H9 (cell line): ENCODE measurements around the gene INSM2. TPM values are rescaled to one million over a fixed set of nuclear protein-coding genes. Genes with fewer than 3 reads are reported as not detected.

ENCODE experiments used
- DNase-seq: peaks from one replicate; pipeline ENCODE4 v3.0.0-alpha.2; 2017
- H2AFZ ChIP-seq: one replicate; pipeline ENCODE4 v1.6.1; 2013; ENCODE audit warnings: mild to moderate bottlenecking, low read length, control low read depth, moderate library complexity
- H2AK5ac ChIP-seq: 2 replicates; pipeline ENCODE4 v1.6.1; 2013; ENCODE audit warnings: low read length, control low read depth, mixed read lengths; ENCODE audit not compliant: insufficient read length
- H2BK120ac ChIP-seq: one replicate; pipeline ENCODE4 v1.6.1; 2013; ENCODE audit warnings: low read depth, mild to moderate bottlenecking, low read length, control low read depth, inconsistent platforms; ENCODE audit not compliant: poor library complexity, severe bottlenecking
- H2BK12ac ChIP-seq: 2 replicates; pipeline ENCODE4 v1.6.1; 2013; ENCODE audit warnings: low read length, control low read depth, mixed read lengths, low read depth; ENCODE audit not compliant: insufficient read length
- H2BK15ac ChIP-seq: 2 replicates; pipeline ENCODE4 v1.6.1; 2013; ENCODE audit warnings: low read depth, low read length, control low read depth
- H2BK20ac ChIP-seq: one replicate; pipeline ENCODE4 v1.6.1; 2013; ENCODE audit warnings: low read depth, mild to moderate bottlenecking, low read length, control low read depth, inconsistent platforms; ENCODE audit not compliant: poor library complexity, severe bottlenecking
- H2BK5ac ChIP-seq: 2 replicates; pipeline ENCODE4 v1.6.1; 2013; ENCODE audit warnings: low read length, control low read depth, mixed read lengths; ENCODE audit not compliant: insufficient read length
- H3K14ac ChIP-seq: 2 replicates; pipeline ENCODE4 v1.6.1; 2013; ENCODE audit warnings: low read length, control low read depth; ENCODE audit not compliant: insufficient read depth
- H3K18ac ChIP-seq: 2 replicates; pipeline ENCODE4 v1.6.1; 2013; ENCODE audit warnings: low read depth, mild to moderate bottlenecking, mixed read lengths, low read length, control low read depth; ENCODE audit not compliant: insufficient read length
- H3K23ac ChIP-seq: 2 replicates; pipeline ENCODE4 v1.6.1; 2013; ENCODE audit warnings: low read length, control low read depth, mixed read lengths, low read depth; ENCODE audit not compliant: insufficient read length
- H3K23me2 ChIP-seq: 2 replicates; pipeline ENCODE4 v1.6.1; 2013; ENCODE audit warnings: low read depth, mild to moderate bottlenecking, mixed read lengths, low read length, control low read depth; ENCODE audit not compliant: insufficient read length, poor library complexity, severe bottlenecking
- H3K27ac ChIP-seq: 2 replicates; pipeline ENCODE4 v1.5.1; 2013; ENCODE audit warnings: low read length, control low read depth, mixed read lengths, low read depth; ENCODE audit not compliant: insufficient read length
- H3K27me3 ChIP-seq: 2 replicates; pipeline ENCODE4 v1.6.1; 2013; ENCODE audit warnings: low read length, control low read depth, inconsistent platforms; ENCODE audit not compliant: insufficient read depth
- H3K4ac ChIP-seq: 2 replicates; pipeline ENCODE4 v1.6.1; 2013; ENCODE audit warnings: low read depth, mild to moderate bottlenecking, control low read depth, inconsistent platforms, low read length, moderate library complexity
- H3K4me1 ChIP-seq: 2 replicates; pipeline ENCODE4 v1.6.1; 2013; ENCODE audit warnings: low read length, control low read depth, inconsistent platforms; ENCODE audit not compliant: insufficient read depth
- H3K4me2 ChIP-seq: 2 replicates; pipeline ENCODE4 v1.6.1; 2013; ENCODE audit warnings: low read length, control low read depth, mixed read lengths; ENCODE audit not compliant: insufficient read length, insufficient read depth
- H3K56ac ChIP-seq: 2 replicates; pipeline ENCODE4 v1.6.1; 2013; ENCODE audit warnings: low read depth, mild to moderate bottlenecking, mixed read lengths, low read length, control low read depth; ENCODE audit not compliant: insufficient read length
- H3K79me1 ChIP-seq: 2 replicates; pipeline ENCODE4 v1.6.1; 2013; ENCODE audit warnings: low read depth, mild to moderate bottlenecking, moderate library complexity, low read length, control low read depth, inconsistent platforms; ENCODE audit not compliant: insufficient read depth, poor library complexity, severe bottlenecking
- H3K79me2 ChIP-seq: 2 replicates; pipeline ENCODE4 v1.6.1; 2013; ENCODE audit warnings: low read length, control low read depth, inconsistent platforms; ENCODE audit not compliant: insufficient read depth
- H3K9ac ChIP-seq: 2 replicates; pipeline ENCODE4 v1.6.1; 2013; ENCODE audit warnings: low read length, control low read depth, mixed read lengths; ENCODE audit not compliant: insufficient read length; ENCODE audit errors: extremely low read depth
- H3K9me3 ChIP-seq: one replicate; pipeline ENCODE4 v1.6.1; 2013; ENCODE audit warnings: low read depth, low read length, inconsistent platforms; ENCODE audit not compliant: control insufficient read depth
- H3T11ph ChIP-seq: one replicate; pipeline ENCODE4 v1.6.1; 2013; ENCODE audit warnings: mild to moderate bottlenecking, low read length, control low read depth, inconsistent platforms
- H4K20me1 ChIP-seq: one replicate; pipeline ENCODE4 v1.6.1; 2013; ENCODE audit not compliant: control insufficient read depth, insufficient read length, insufficient read depth
- H4K5ac ChIP-seq: 2 replicates; pipeline ENCODE4 v1.6.1; 2013; ENCODE audit warnings: low read depth, mild to moderate bottlenecking, mixed read lengths, low read length, control low read depth; ENCODE audit not compliant: insufficient read length
- H4K8ac ChIP-seq: replicated peaks from 2 replicates; pipeline ENCODE4 v1.6.1; 2013; ENCODE audit warnings: low read length, control low read depth, mixed read lengths, low read depth; ENCODE audit not compliant: insufficient read length
- H4K91ac ChIP-seq: 2 replicates; pipeline ENCODE4 v1.6.1; 2013; ENCODE audit warnings: low read depth, mild to moderate bottlenecking, moderate library complexity, mixed read lengths, low read length, control low read depth; ENCODE audit not compliant: insufficient read length
- H3K27ac Mint-ChIP-seq, 3 experiments: 2 replicates in 2 of 3; 3 replicates in 1 of 3; pipeline ENCODE4 v1.8.0; 2020 to 2021; ENCODE audit warnings: mixed read lengths in 3 of 3, mild to moderate bottlenecking in 1 of 3, moderate library complexity in 1 of 3
- H3K27me3 Mint-ChIP-seq: 2 replicates; pipeline ENCODE4 v1.8.0; 2021; ENCODE audit warnings: low read depth, mild to moderate bottlenecking, moderate library complexity, mixed read lengths
- H3K36me3 Mint-ChIP-seq, 3 experiments: 2 replicates in 2 of 3; 3 replicates in 1 of 3; pipeline ENCODE4 v1.8.0; 2020 to 2021; ENCODE audit warnings: low read depth in 3 of 3, mixed read lengths in 3 of 3; ENCODE audit not compliant: insufficient read depth in 1 of 3
- H3K4me1 Mint-ChIP-seq, 2 experiments: 2 replicates each; pipeline ENCODE4 v1.8.0; 2020; ENCODE audit warnings: mixed read lengths in 2 of 2
- H3K4me3 Mint-ChIP-seq, 2 experiments: 2 replicates in 1 of 2; 3 replicates in 1 of 2; pipeline ENCODE4 v1.8.0; 2020 to 2021; ENCODE audit warnings: mild to moderate bottlenecking in 2 of 2, mixed read lengths in 2 of 2, moderate library complexity in 1 of 2
- H3K9me3 Mint-ChIP-seq, 2 experiments: 2 replicates in 1 of 2; 3 replicates in 1 of 2; pipeline ENCODE4 v1.8.0; 2020; ENCODE audit warnings: mild to moderate bottlenecking in 2 of 2, mixed read lengths in 2 of 2, moderate library complexity in 1 of 2
- WGBS: extraction: QIAGEN DNeasy Blood & Tissue Kit; methylation state at CpG from one replicate; pipeline ENCODE4 v1.1.7; 2013; ENCODE audit warnings: missing lambda C conversion rate, low lambda C conversion rate, mixed read lengths; ENCODE audit not compliant: insufficient read length; ENCODE audit errors: extremely low coverage; 5-methylcytosine and 5-hydroxymethylcytosine counted together
- total RNA-seq: library from RNA; stranded (reverse); gene quantifications from 2 replicates; pipeline ENCODE4 v1.2.1, GENCODE V29; 2021
- TF ChIP-seq, protein P1 (sequence below): fragments of 200-600 bp; sonication (generic); conservative IDR thresholded peaks from 3 replicates; pipeline ENCODE4 v1.8.0; 2021; ENCODE audit warnings: antibody characterized with exemption, mild to moderate bottlenecking

INSM2 gene
- total RNA-seq, 1 experiment from 2014 or later: not detected

DNA sequence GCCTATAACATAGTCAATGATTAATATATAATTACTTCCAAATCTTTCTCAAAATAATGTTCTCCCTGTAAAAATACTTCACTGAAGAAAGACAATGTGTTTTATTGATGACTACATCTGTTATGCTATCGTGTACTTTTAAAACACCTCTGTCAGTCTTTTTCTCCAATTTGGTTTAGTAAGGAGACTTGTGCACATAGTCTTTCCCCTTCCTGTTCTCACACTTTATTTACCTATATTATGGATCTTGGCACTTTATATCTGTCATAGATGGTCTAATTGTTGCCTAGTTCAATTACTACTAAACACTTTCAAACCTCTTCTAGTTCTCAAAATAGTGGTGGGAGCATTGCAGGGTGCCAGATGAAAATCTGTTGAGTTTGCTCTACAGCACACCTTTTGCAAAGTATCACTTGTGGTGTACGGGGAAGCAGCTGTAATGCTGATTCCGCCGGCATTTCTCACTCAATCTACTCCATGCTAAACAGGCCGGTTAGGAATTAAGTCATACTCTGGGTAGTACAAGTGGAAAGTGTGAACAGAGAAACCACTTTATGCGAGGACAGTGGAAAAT is 1.1 kb upstream of the INSM2 start:
- no peak overlapping the region for H3K4ac ChIP-seq
- no peak overlapping the region for H2BK120ac ChIP-seq
- H3K14ac ChIP-seq: no peak overlapping the region
- no peak overlapping the region for H2BK5ac ChIP-seq
- peaks cover 23% of the 10 kb centered on the region for H3K27me3 ChIP-seq
- H3K36me3 Mint-ChIP-seq: no peaks in the 10 kb centered on the region
- H3K27me3 Mint-ChIP-seq: peaks cover 96% of the 10 kb centered on the region
- H3K4me1 ChIP-seq: no peaks in the 10 kb centered on the region
- H3K9me3 Mint-ChIP-seq: no peaks in the 10 kb centered on the region
- H2BK12ac ChIP-seq: no peak overlapping the region
- peaks cover 9 to 10% of the 10 kb centered on the region in 2 experiments; a peak in 2 of 4 replicates for H3K4me1 Mint-ChIP-seq
- no peak overlapping the region for H3K9ac ChIP-seq
- H2AFZ ChIP-seq: no peak overlapping the region
- H3K4me3 Mint-ChIP-seq: peak overlapping the region; percentile 68 to 86
- no peak overlapping the region for H2BK20ac ChIP-seq
- H4K20me1 ChIP-seq: no peaks in the 10 kb centered on the region
- H2BK15ac ChIP-seq: no peak overlapping the region
- H3K4me2 ChIP-seq: peak overlapping the region; percentile 63
- H3K27ac Mint-ChIP-seq: no peak overlapping the region; a peak in 1 of 7 replicates
- no peaks in the 10 kb centered on the region for H3K79me2 ChIP-seq
- H4K8ac ChIP-seq: no peak overlapping the region
- H4K91ac ChIP-seq: no peak overlapping the region
- H3K23me2 ChIP-seq: peaks cover 9% of the 10 kb centered on the region
- H4K5ac ChIP-seq: no peak overlapping the region
- no peak overlapping the region for H3K27ac ChIP-seq
- no peaks in the 10 kb centered on the region for H3K79me1 ChIP-seq
- H3K56ac ChIP-seq: no peak overlapping the region
- H3K18ac ChIP-seq: no peak overlapping the region
- DNase-seq: no peak
- H2AK5ac ChIP-seq: no peak overlapping the region
- TF ChIP-seq, protein P1, sequence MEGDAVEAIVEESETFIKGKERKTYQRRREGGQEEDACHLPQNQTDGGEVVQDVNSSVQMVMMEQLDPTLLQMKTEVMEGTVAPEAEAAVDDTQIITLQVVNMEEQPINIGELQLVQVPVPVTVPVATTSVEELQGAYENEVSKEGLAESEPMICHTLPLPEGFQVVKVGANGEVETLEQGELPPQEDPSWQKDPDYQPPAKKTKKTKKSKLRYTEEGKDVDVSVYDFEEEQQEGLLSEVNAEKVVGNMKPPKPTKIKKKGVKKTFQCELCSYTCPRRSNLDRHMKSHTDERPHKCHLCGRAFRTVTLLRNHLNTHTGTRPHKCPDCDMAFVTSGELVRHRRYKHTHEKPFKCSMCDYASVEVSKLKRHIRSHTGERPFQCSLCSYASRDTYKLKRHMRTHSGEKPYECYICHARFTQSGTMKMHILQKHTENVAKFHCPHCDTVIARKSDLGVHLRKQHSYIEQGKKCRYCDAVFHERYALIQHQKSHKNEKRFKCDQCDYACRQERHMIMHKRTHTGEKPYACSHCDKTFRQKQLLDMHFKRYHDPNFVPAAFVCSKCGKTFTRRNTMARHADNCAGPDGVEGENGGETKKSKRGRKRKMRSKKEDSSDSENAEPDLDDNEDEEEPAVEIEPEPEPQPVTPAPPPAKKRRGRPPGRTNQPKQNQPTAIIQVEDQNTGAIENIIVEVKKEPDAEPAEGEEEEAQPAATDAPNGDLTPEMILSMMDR: no peak
- H3T11ph ChIP-seq: no peak overlapping the region
- H3K23ac ChIP-seq: no peak overlapping the region
- H3K9me3 ChIP-seq: no peaks in the 10 kb centered on the region
- WGBS: no CpG with 5 or more reads among the region's 6 CpGs
